HepG2 (cell line): Measurements from ENCODE around the gene NFKBIL1. TPM values are rescaled to one million over a fixed set of nuclear protein-coding genes. Genes with fewer than 3 reads are reported as not detected.

ENCODE experiments used
- ARID2 ChIP-seq: sonication (generic); formaldehyde crosslinking; IDR thresholded peaks from 2 replicates; pipeline ENCODE4 v1.8.1; 2022; ENCODE audit warnings: mild to moderate bottlenecking, missing genetic modification reagents, borderline replicate concordance
- GABPB1 ChIP-seq: IDR thresholded peaks from 2 replicates; pipeline ENCODE4 v1.6.1; 2016; ENCODE audit warnings: mild to moderate bottlenecking, missing genetic modification reagents, moderate library complexity, missing compliant biosample characterization
- KLF11 ChIP-seq: IDR thresholded peaks from 2 replicates; pipeline ENCODE4 v1.6.1; 2016; ENCODE audit warnings: missing compliant biosample characterization
- MTA1 ChIP-seq: sonication (generic); formaldehyde crosslinking; IDR thresholded peaks from 2 replicates; pipeline ENCODE4 v1.4.0; 2020; ENCODE audit warnings: missing genetic modification reagents, mild to moderate bottlenecking, borderline replicate concordance
- NCOA1 ChIP-seq: sonication (generic); formaldehyde crosslinking; IDR thresholded peaks from 2 replicates; pipeline ENCODE4 v1.9.0; 2021; ENCODE audit warnings: missing genetic modification reagents
- PAWR ChIP-seq: sonication (generic); formaldehyde crosslinking; IDR thresholded peaks from 2 replicates; pipeline ENCODE4 v1.4.0; 2020; ENCODE audit warnings: missing genetic modification reagents, mild to moderate bottlenecking, borderline replicate concordance
- RAD21 ChIP-seq: fragments of 450-650 bp; formaldehyde crosslinking; IDR thresholded peaks from 2 replicates; pipeline ENCODE4 v1.5.0; 2020; ENCODE audit warnings: mild to moderate bottlenecking
- SP1 ChIP-seq, 2 experiments: fragments of 450-650 bp in 1 of 2; sonication (generic) in 1 of 2; formaldehyde crosslinking in 1 of 2; IDR thresholded peaks; 2 replicates each; pipeline versions ENCODE4 v1.4.0 to v1.6.1; 2016 to 2020; ENCODE audit warnings: missing genetic modification reagents in 1 of 2
- ZKSCAN5 ChIP-seq: sonication (generic); formaldehyde crosslinking; IDR thresholded peaks from 2 replicates; pipeline ENCODE4 v1.5.1; 2020; ENCODE audit warnings: mild to moderate bottlenecking, missing genetic modification reagents
- ZNF12 ChIP-seq: sonication (generic); formaldehyde crosslinking; IDR thresholded peaks from 2 replicates; pipeline ENCODE4 v1.5.0; 2020; ENCODE audit warnings: missing genetic modification reagents
- ZNF501 ChIP-seq: sonication (generic); formaldehyde crosslinking; IDR thresholded peaks from 2 replicates; pipeline ENCODE4 v1.5.1; 2020; ENCODE audit warnings: mild to moderate bottlenecking, moderate library complexity, missing genetic modification reagents
- ZNF772 ChIP-seq: sonication (generic); formaldehyde crosslinking; IDR thresholded peaks from 2 replicates; pipeline ENCODE4 v1.5.0; 2020; ENCODE audit warnings: mild to moderate bottlenecking, missing genetic modification reagents
- ZNF883 ChIP-seq: sonication (generic); formaldehyde crosslinking; IDR thresholded peaks from 2 replicates; pipeline ENCODE4 v1.5.1; 2020; ENCODE audit warnings: mild to moderate bottlenecking, missing genetic modification reagents; ENCODE audit errors: not compliant biosample characterization
- polyA plus RNA-seq, 8 experiments: library from polyadenylated mRNA; depleted of rRNA in 3 of 8; stranded (reverse) in 7 of 8; unstranded in 1 of 8; fragments of >200 nt; fragmentation: Illumina TruSeq in 4 of 8; extraction: Trizol in 4 of 8; gene quantifications; 2 replicates each; pipeline versions ENCODE4 v1.2.1 to v1.2.3, GENCODE V29; 2011 to 2016; ENCODE audit warnings: low read depth in 4 of 8, missing spikeins in 1 of 8, mixed read lengths in 1 of 8; ENCODE audit not compliant: insufficient read depth in 1 of 8
- total RNA-seq, 5 experiments: library from RNA; depleted of rRNA; stranded (reverse); fragments of >200 nt; fragmentation: Illumina TruSeq; extraction: Trizol; gene quantifications; 2 replicates each; pipeline ENCODE4 v1.2.3, GENCODE V29; 2016; ENCODE audit warnings: low read depth in 1 of 5
- TF ChIP-seq, protein P1 (sequence below): IDR thresholded peaks from 2 replicates; pipeline ENCODE4 v1.6.1; 2012; ENCODE audit warnings: low read length, improper control_type of control experiment
- TF ChIP-seq, protein P2 (sequence below): sonication (generic); IDR thresholded peaks from 2 replicates; pipeline ENCODE4 v1.6.1; 2016; ENCODE audit warnings: low read depth, borderline replicate concordance
- TF ChIP-seq, protein P3 (sequence below): IDR thresholded peaks from 2 replicates; pipeline ENCODE4 v1.6.1; 2012; ENCODE audit warnings: inconsistent platforms
- TF ChIP-seq, protein P4 (sequence below): sonication (generic); formaldehyde crosslinking; IDR thresholded peaks from 2 replicates; pipeline ENCODE4 v1.5.0; 2020; ENCODE audit warnings: mild to moderate bottlenecking, missing genetic modification reagents, borderline replicate concordance
- TF ChIP-seq, protein P5 (sequence below): sonication (generic); formaldehyde crosslinking; IDR thresholded peaks from 2 replicates; pipeline ENCODE4 v1.4.0; 2020; ENCODE audit warnings: missing genetic modification reagents

The NFKBIL1 gene
- total and polyA plus RNA-seq, 2 of the 13 experiments (the other 11 are each of a cell fraction or from before 2014, with no cell fraction given) = 9.7 to 19.5 TPM

DNA sequence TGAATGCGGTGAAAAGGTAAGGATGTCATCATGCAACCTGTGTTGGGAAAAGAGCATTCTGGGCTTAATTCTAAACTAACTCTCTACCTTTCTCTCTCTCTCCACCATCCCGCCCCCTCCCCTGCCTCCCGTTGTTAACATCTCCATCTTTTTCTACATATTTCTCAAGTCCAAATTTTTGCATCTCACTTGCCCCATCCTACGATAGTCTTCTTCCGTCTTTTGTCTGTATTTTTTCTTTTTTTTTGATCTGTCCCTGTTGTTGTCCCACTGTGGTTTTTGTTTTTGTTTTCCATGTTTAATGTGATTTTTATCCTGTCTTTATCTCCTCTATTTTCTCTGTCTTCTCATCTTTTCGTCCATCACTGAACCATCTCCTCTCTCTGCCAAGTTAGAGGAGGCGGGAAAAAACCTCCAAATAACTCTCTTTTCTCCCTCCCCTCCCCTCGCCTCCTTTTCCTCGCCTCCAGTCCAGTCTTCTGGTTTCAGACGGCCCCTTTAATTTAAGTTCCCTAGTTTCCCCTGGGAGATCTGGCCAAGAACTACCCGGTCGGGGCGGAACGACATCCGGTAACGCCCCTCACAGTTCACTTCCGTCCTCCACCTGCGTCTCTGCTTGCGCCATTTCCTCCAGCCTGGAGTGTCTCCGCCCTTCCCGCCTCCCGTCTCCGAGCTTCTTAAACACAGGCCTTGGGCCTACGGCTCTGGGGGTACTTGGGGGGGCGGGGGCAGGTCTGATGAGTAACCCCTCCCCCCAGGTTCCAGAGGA lies at the start of gene NFKBIL1 (continued):
- TF ChIP-seq, protein P1, sequence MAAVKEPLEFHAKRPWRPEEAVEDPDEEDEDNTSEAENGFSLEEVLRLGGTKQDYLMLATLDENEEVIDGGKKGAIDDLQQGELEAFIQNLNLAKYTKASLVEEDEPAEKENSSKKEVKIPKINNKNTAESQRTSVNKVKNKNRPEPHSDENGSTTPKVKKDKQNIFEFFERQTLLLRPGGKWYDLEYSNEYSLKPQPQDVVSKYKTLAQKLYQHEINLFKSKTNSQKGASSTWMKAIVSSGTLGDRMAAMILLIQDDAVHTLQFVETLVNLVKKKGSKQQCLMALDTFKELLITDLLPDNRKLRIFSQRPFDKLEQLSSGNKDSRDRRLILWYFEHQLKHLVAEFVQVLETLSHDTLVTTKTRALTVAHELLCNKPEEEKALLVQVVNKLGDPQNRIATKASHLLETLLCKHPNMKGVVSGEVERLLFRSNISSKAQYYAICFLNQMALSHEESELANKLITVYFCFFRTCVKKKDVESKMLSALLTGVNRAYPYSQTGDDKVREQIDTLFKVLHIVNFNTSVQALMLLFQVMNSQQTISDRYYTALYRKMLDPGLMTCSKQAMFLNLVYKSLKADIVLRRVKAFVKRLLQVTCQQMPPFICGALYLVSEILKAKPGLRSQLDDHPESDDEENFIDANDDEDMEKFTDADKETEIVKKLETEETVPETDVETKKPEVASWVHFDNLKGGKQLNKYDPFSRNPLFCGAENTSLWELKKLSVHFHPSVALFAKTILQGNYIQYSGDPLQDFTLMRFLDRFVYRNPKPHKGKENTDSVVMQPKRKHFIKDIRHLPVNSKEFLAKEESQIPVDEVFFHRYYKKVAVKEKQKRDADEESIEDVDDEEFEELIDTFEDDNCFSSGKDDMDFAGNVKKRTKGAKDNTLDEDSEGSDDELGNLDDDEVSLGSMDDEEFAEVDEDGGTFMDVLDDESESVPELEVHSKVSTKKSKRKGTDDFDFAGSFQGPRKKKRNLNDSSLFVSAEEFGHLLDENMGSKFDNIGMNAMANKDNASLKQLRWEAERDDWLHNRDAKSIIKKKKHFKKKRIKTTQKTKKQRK = no peak
- TF ChIP-seq MTA1 = peak; percentile 39; the same call in 1 of the 2 replicates
- TF ChIP-seq KLF11 (CRISPR knock-in tag) = peak; percentile 68
- TF ChIP-seq ZNF12 = no peak
- peak; percentile 96 for TF ChIP-seq GABPB1 (CRISPR knock-in tag)
- no peak for TF ChIP-seq NCOA1 (CRISPR knock-in tag)
- TF ChIP-seq ZNF772 (CRISPR knock-in tag) = peak; percentile 63; the same call in 1 of the 2 replicates
- TF ChIP-seq, protein P2, sequence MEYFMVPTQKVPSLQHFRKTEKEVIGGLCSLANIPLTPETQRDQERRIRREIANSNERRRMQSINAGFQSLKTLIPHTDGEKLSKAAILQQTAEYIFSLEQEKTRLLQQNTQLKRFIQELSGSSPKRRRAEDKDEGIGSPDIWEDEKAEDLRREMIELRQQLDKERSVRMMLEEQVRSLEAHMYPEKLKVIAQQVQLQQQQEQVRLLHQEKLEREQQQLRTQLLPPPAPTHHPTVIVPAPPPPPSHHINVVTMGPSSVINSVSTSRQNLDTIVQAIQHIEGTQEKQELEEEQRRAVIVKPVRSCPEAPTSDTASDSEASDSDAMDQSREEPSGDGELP = peak; percentile 76; the same call in 1 of the 2 replicates
- TF ChIP-seq PAWR (CRISPR knock-in tag) = no peak
- 0 out of 2 replicates have a peak, but pooled peaks have one; percentile 11 for TF ChIP-seq ZNF501 (CRISPR knock-in tag)
- TF ChIP-seq ZNF883 (CRISPR knock-in tag) = no peak
- TF ChIP-seq RAD21 (CRISPR knock-in tag) = peak; percentile 12; the same call in 1 of the 2 replicates
- no peak; the same call in 1 of the 2 replicates for TF ChIP-seq SP1 (IDR thresholded peaks at IDR 0.05)
- TF ChIP-seq SP1 (CRISPR knock-in tag; IDR thresholded peaks at IDR 0.05) = peak; percentile 99
- peak; percentile 100 for TF ChIP-seq ZKSCAN5 (CRISPR knock-in tag)
- TF ChIP-seq, protein P3, sequence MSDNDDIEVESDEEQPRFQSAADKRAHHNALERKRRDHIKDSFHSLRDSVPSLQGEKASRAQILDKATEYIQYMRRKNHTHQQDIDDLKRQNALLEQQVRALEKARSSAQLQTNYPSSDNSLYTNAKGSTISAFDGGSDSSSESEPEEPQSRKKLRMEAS = peak; percentile 82
- TF ChIP-seq, protein P4, sequence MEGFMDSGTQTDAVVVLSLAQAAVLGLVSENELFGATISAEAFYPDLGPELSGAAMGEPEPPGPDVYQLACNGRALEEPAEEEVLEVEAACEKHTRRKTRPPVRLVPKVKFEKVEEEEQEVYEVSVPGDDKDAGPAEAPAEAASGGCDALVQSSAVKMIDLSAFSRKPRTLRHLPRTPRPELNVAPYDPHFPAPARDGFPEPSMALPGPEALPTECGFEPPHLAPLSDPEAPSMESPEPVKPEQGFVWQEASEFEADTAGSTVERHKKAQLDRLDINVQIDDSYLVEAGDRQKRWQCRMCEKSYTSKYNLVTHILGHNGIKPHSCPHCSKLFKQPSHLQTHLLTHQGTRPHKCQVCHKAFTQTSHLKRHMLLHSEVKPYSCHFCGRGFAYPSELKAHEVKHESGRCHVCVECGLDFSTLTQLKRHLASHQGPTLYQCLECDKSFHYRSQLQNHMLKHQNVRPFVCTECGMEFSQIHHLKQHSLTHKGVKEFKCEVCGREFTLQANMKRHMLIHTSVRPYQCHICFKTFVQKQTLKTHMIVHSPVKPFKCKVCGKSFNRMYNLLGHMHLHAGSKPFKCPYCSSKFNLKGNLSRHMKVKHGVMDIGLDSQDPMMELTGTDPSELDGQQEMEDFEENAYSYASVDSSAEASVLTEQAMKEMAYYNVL (CRISPR knock-in tag) = peak; percentile 38; the same call in 1 of the 2 replicates
- TF ChIP-seq ARID2 = no peak
- TF ChIP-seq, protein P5, sequence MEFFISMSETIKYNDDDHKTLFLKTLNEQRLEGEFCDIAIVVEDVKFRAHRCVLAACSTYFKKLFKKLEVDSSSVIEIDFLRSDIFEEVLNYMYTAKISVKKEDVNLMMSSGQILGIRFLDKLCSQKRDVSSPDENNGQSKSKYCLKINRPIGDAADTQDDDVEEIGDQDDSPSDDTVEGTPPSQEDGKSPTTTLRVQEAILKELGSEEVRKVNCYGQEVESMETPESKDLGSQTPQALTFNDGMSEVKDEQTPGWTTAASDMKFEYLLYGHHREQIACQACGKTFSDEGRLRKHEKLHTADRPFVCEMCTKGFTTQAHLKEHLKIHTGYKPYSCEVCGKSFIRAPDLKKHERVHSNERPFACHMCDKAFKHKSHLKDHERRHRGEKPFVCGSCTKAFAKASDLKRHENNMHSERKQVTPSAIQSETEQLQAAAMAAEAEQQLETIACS (CRISPR knock-in tag) = no peak
